K562 treated with DMSO at 1 percent for 24 hours (cell line): ENCODE results near the gene FUT4. TPM values are rescaled to one million over a fixed set of nuclear protein-coding genes. Genes with fewer than 3 reads are reported as not detected.

Source experiments
- total RNA-seq: library from RNA; unstranded; fragments of 300-600 nt; gene quantifications from 2 replicates; pipeline ENCODE4 v1.2.3, GENCODE V29; 2022; ENCODE audit warnings: low read depth; ENCODE audit not compliant: insufficient read depth

The FUT4 gene
- 5.9 and 6.3 TPM in 2 replicates for total RNA-seq

GRCh38 chr11:94543695-94544645 is at the start of gene FUT4:
FUT4 (plus strand) TSS chr11:94543921; CDS start chr11:94544134, 213 bp downstream.

GRCh38 chr11:94511932-94512781 is 31.6 kb upstream of the FUT4 start, which contains the start of gene C11orf97:
C11orf97 (plus strand) TSS chr11:94512461; CDS start chr11:94512529, 68 bp downstream.

GRCh38 chr11:94567181-94567670 is 23.5 kb downstream of the FUT4 start, which contains the start of gene PIWIL4:
PIWIL4 (plus strand) TSS chr11:94567368; CDS start chr11:94567519, 151 bp downstream.

Other genes starting within 250 kb of the FUT4 start
- gene IZUMO1R, start 239.3 kb upstream of the FUT4 start, total RNA-seq = not detected in 2 replicates
- gene GPR83, start 142.5 kb upstream of the FUT4 start, total RNA-seq = 0.22 and 0.34 TPM in 2 replicates
- 9.6 and 12.0 TPM in 2 replicates for gene MRE11, start 50.1 kb upstream of the FUT4 start, total RNA-seq
- gene ANKRD49, start 49.9 kb upstream of the FUT4 start, total RNA-seq = 12.0 and 12.7 TPM in 2 replicates
- gene C11orf97, start 31.5 kb upstream of the FUT4 start, total RNA-seq = not detected in 2 replicates
- gene PIWIL4, start 23.4 kb downstream of the FUT4 start, total RNA-seq = 6.0 and 7.0 TPM in 2 replicates
- gene AMOTL1, start 224.4 kb downstream of the FUT4 start, total RNA-seq = 23.0 and 23.3 TPM in 2 replicates